ENCODE measurements around the gene SLC35C1.
"Not testable (repeated sequence)": the region's sequence is repeated elsewhere in the genome, so short reads cannot be mapped to it uniquely, and the experiment has no call there.

GRCh38 chr11:45808427-45808826, 3.5 kb downstream of the SLC35C1 start:
- TF ChIP-seq, protein P1, sequence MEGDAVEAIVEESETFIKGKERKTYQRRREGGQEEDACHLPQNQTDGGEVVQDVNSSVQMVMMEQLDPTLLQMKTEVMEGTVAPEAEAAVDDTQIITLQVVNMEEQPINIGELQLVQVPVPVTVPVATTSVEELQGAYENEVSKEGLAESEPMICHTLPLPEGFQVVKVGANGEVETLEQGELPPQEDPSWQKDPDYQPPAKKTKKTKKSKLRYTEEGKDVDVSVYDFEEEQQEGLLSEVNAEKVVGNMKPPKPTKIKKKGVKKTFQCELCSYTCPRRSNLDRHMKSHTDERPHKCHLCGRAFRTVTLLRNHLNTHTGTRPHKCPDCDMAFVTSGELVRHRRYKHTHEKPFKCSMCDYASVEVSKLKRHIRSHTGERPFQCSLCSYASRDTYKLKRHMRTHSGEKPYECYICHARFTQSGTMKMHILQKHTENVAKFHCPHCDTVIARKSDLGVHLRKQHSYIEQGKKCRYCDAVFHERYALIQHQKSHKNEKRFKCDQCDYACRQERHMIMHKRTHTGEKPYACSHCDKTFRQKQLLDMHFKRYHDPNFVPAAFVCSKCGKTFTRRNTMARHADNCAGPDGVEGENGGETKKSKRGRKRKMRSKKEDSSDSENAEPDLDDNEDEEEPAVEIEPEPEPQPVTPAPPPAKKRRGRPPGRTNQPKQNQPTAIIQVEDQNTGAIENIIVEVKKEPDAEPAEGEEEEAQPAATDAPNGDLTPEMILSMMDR (conservative IDR thresholded peaks at IDR 0.05 in 1 of 2, IDR thresholded peaks at IDR 0.05 in 1 of 2; ENCODE audit: extremely low read depth in 1 of 2, insufficient read depth in 1 of 2, low read depth in 1 of 2, low read length in 2 of 2), result not testable (repeated sequence)
- TF ChIP-seq EZH2 (IDR thresholded peaks at IDR 0.05; ENCODE audit: borderline replicate concordance, low read length), result not testable (repeated sequence)
